VCaP (cell line): Measurements from ENCODE around the gene NUP133.

Experiments used
- H3K27ac ChIP-seq: fragments of 450-650 bp; 2 replicates; pipeline ENCODE4 v1.5.1; 2017
- CTCF ChIP-seq: fragments of 450-650 bp; conservative IDR thresholded peaks from 2 replicates; pipeline ENCODE4 v1.5.1; 2017; ENCODE audit warnings: mild to moderate bottlenecking, moderate library complexity

NUP133 gene

GRCh38 chr1:229508823-229509337, 739 bp upstream of the NUP133 start:
- TF ChIP-seq CTCF = no peak
- H3K27ac ChIP-seq = peak overlapping the region; percentile 88

GRCh38 chr1:229507502-229507901, 639 bp downstream of the NUP133 start:
- peak overlapping the region; percentile 88 for H3K27ac ChIP-seq
- no peak for TF ChIP-seq CTCF

DNA sequence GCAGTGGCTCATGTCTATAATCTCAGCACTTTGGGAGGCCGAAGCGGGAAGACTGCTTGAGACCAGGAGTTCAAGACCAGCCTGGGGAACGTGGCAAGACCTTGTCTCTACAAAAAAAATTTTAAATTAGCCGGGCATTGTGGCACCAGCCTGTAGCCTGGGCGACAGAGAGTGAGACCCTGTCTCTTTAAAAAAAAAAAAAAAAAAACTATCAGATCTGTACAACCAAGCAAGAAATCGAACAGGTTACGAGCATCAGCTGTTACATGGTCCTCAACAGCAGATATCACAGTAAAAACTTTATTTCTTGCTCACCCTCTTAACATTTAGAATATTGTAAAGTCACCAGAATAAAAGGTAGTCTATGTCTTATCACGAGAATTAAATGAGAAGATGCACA, 1.5 kb downstream of the NUP133 start:
- H3K27ac ChIP-seq = no peak overlapping the region
- no peak for TF ChIP-seq CTCF

- no peak for TF ChIP-seq CTCF
- H3K27ac ChIP-seq = no peak overlapping the region
Measured at GRCh38 chr1:229495782-229496181, 12.4 kb downstream of the NUP133 start.

GRCh38 chr1:229487181-229487580, 21.0 kb downstream of the NUP133 start:
- no peak overlapping the region for H3K27ac ChIP-seq
- TF ChIP-seq CTCF = no peak

GRCh38 chr1:229485318-229485717, 22.8 kb downstream of the NUP133 start:
- TF ChIP-seq CTCF = no peak
- H3K27ac ChIP-seq = peak overlapping the region; percentile 10; the same call in 1 of the 2 replicates

DNA sequence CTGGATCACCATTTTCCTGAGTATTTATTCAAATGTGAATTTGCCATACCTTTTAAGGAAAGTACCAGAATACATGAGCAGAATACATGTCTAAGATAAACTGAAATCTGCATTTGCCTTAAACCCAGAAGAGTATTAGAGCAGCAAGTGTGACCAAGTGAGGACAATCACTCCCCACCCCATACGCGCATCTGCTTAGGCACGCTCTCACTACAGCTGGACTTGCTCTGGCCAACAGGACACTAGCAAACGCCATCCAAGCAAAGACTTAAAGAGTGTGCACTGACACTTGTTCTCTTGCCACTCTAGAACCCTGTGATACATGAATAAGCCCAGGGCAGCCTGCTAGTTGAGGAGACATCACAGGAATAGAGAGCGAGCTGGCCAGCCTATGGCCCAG, 25.6 kb downstream of the NUP133 start:
- TF ChIP-seq CTCF = no peak

DNA sequence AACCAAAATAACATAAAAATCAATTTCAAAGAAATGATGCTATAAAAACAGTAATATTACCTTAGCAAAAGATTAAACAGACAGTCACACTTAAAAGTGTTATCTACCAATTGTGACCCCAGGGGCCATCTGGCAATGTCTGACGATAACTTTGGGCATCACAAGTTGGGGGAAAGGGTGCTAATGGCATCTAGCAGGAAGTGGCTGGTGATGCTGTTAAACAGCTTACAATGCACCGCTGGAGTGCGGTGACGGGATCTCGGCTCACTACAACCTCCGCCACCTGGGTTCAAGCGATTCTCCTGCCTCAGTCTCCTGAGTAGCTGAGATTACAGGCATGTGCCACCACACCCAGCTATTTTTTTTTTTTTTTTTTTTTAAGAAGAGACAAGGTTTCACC, 27.6 kb downstream of the NUP133 start:
- TF ChIP-seq CTCF = no peak
- no peak overlapping the region for H3K27ac ChIP-seq

More for the DNA sequence above, 25.6 kb downstream of the NUP133 start:
- no peak overlapping the region for H3K27ac ChIP-seq
